Myocyte (in vitro differentiated cells): ENCODE results near the gene CHCHD1. TPM values are rescaled to one million over a fixed set of nuclear protein-coding genes. Genes with fewer than 3 reads are reported as not detected.

Experiments used
- DNase-seq: peaks from one replicate; pipeline ENCODE4 v3.0.0-alpha.2; 2012; ENCODE audit warnings: low read depth
- polyA plus RNA-seq: library from polyadenylated mRNA; unstranded; fragments of >200 nt; gene quantifications from one replicate; pipeline ENCODE4 v1.2.1, GENCODE V29; 2012; ENCODE audit warnings: missing spikeins
- total RNA-seq: library from RNA; depleted of rRNA; stranded (reverse); fragments of >200 nt; gene quantifications from 2 replicates; pipeline ENCODE4 v1.2.3, GENCODE V29; 2014

Gene CHCHD1
- 35.6 and 45.3 TPM in 2 replicates for total RNA-seq
- 65.3 TPM for polyA plus RNA-seq

- DNase-seq = peak; percentile 91
Observed at GRCh38 chr10:73781879-73782748, at the start of gene CHCHD1. Gene CHCHD1 (plus strand): TSS chr10:73782048. CDS start chr10:73782076, 28 bp downstream.

GRCh38 chr10:73732426-73732825 lies 49.4 kb upstream of the CHCHD1 start:
- DNase-seq = no peak

- DNase-seq = no peak
Observed at GRCh38 chr10:73732931-73733623, 48.8 kb upstream of the CHCHD1 start.

- DNase-seq = no peak
Observed at GRCh38 chr10:73734028-73734720, 47.7 kb upstream of the CHCHD1 start.

GRCh38 chr10:73734796-73735305 lies 47.0 kb upstream of the CHCHD1 start:
- DNase-seq = no peak

GRCh38 chr10:73740501-73741254 lies 41.2 kb upstream of the CHCHD1 start:
- peak; percentile 91 for DNase-seq

- DNase-seq = no peak
Observed at GRCh38 chr10:73742454-73742734, 39.5 kb upstream of the CHCHD1 start.

GRCh38 chr10:73743327-73743904 lies 38.4 kb upstream of the CHCHD1 start:
- no peak for DNase-seq

- peak; percentile 97 for DNase-seq
Observed at GRCh38 chr10:73743905-73744663, 37.8 kb upstream of the CHCHD1 start, which contains the start of gene SEC24C. Gene SEC24C (plus strand): TSS chr10:73744372. CDS start chr10:73746833, 2,461 bp downstream.

- peak; percentile 73 for DNase-seq
Observed at GRCh38 chr10:73744664-73744975, 37.2 kb upstream of the CHCHD1 start.

- no peak for DNase-seq
Observed at GRCh38 chr10:73746721-73747120, 35.1 kb upstream of the CHCHD1 start.

- no peak for DNase-seq
Observed at GRCh38 chr10:73750819-73751218, 31.0 kb upstream of the CHCHD1 start.

- no peak for DNase-seq
Observed at GRCh38 chr10:73756183-73756582, 25.7 kb upstream of the CHCHD1 start.

- no peak for DNase-seq
Observed at GRCh38 chr10:73758704-73759511, 22.9 kb upstream of the CHCHD1 start.

- DNase-seq = peak; percentile 80
Observed at GRCh38 chr10:73759512-73760115, 22.2 kb upstream of the CHCHD1 start.

- no peak for DNase-seq
Observed at GRCh38 chr10:73761781-73762180, 20.1 kb upstream of the CHCHD1 start.

GRCh38 chr10:73762915-73763314 lies 18.9 kb upstream of the CHCHD1 start:
- no peak for DNase-seq

- no peak for DNase-seq
Observed at GRCh38 chr10:73763343-73763742, 18.5 kb upstream of the CHCHD1 start.

- DNase-seq = no peak
Observed at GRCh38 chr10:73765066-73765465, 16.8 kb upstream of the CHCHD1 start.
